K562 (cell line): Measurements from ENCODE around the gene TLR3. TPM values are rescaled to one million over a fixed set of nuclear protein-coding genes. Genes with fewer than 3 reads are reported as not detected.

Source experiments
- ATAC-seq: fragments of 200-7000 bp; cut with Tn5 transposase; 3 replicates; pipeline ENCODE4 v1.9.1; 2020; ENCODE audit warnings: moderate library complexity
- BruUV-seq: library from RNA; stranded (reverse); fragments of 400-500 nt; replicated peaks from 2 replicates; lab custom pipeline; 2021; lab: Mats Ljungman, UMichigan
- CTCF ChIA-PET: fragments of 300-600 bp; formaldehyde crosslinking; extraction: SDS; loops from one replicate; lab custom pipeline; 2021; ENCODE audit warnings: low intra/inter-chr PET ratio; lab: Yijun Ruan, JAX
- POLR2A ChIA-PET: fragments of 300-600, 350-650 bp; sonication (Branson Sonifier 250); formaldehyde crosslinking; extraction: SDS; loops from one replicate; lab custom pipeline; 2021; ENCODE audit warnings: antibody characterized with exemption, inconsistent platforms; lab: Yijun Ruan, JAX
- DNase-seq, 4 experiments: peaks; one replicate each; pipeline versions ENCODE4 v3.0.0 to v3.0.0-alpha.2; 2011 to 2018; ENCODE audit warnings: low spot score in 3 of 4, mixed read lengths in 3 of 4; ENCODE audit errors: extremely low read depth in 1 of 4
- FAIRE-seq: peaks from 2 replicates; lab custom pipeline; 2011; peaks lifted over from hg19 to GRCh38; lab: Jason Lieb, UNC
- H2AFZ ChIP-seq: 2 replicates; pipeline ENCODE4 v1.6.0; 2011; ENCODE audit warnings: low read depth, low read length, control low read depth, inconsistent platforms
- H3K27ac ChIP-seq: fragments of 200-600 bp; 3 replicates; pipeline ENCODE4 v1.8.0; 2011; ENCODE audit warnings: low read depth, mild to moderate bottlenecking, control low read depth, inconsistent platforms, low read length, moderate library complexity, mixed read lengths; ENCODE audit errors: extremely low read depth
- H3K27me3 ChIP-seq, 2 experiments: fragments of 300-600 bp in 1 of 2; 2 replicates in 1 of 2; 3 replicates in 1 of 2; pipeline versions ENCODE4 v1.6.0 to v1.8.0; 2011; ENCODE audit warnings: inconsistent platforms in 2 of 2, low read length in 2 of 2, mild to moderate bottlenecking in 1 of 2, mixed read lengths in 1 of 2, moderate library complexity in 1 of 2; ENCODE audit not compliant: control insufficient read depth in 2 of 2, insufficient read depth in 2 of 2
- H3K36me3 ChIP-seq: fragments of 300-600 bp; 3 replicates; pipeline ENCODE4 v1.8.0; 2011; ENCODE audit warnings: mild to moderate bottlenecking, low read length, inconsistent platforms; ENCODE audit not compliant: control insufficient read depth, insufficient read depth
- H3K4me1 ChIP-seq, 2 experiments: fragments of 200-600 bp in 1 of 2; replicated peaks in 1 of 2; 2 replicates in 1 of 2; 3 replicates in 1 of 2; pipeline versions ENCODE4 v1.5.1 to v1.8.0; 2011; ENCODE audit warnings: inconsistent platforms in 2 of 2, low read length in 2 of 2, mild to moderate bottlenecking in 1 of 2, mixed read lengths in 1 of 2, moderate library complexity in 1 of 2; ENCODE audit not compliant: control insufficient read depth in 2 of 2, insufficient read depth in 2 of 2
- H3K4me2 ChIP-seq: 2 replicates; pipeline ENCODE4 v1.6.1; 2011; ENCODE audit warnings: low read length, control low read depth, inconsistent platforms, mixed read lengths; ENCODE audit not compliant: insufficient read depth
- H3K4me3 ChIP-seq: fragments of 200-600 bp; sonication (generic), shearing (Covaris generic); 2 replicates; pipeline ENCODE4 v1.5.1; 2016; ENCODE audit warnings: control low read depth, inconsistent platforms
- H3K79me2 ChIP-seq: fragments of 200-600 bp; 3 replicates; pipeline ENCODE4 v1.8.0; 2011; ENCODE audit warnings: low read length, inconsistent platforms; ENCODE audit not compliant: control insufficient read depth, insufficient read depth
- H3K9ac ChIP-seq, 2 experiments: 2 replicates each; pipeline versions ENCODE4 v1.6.0 to v1.6.1; 2011; ENCODE audit warnings: low read depth in 2 of 2, low read length in 2 of 2, control low read depth in 1 of 2, inconsistent platforms in 1 of 2, mild to moderate bottlenecking in 1 of 2, mixed read lengths in 1 of 2; ENCODE audit not compliant: insufficient read depth in 1 of 2
- H3K9me1 ChIP-seq: one replicate; pipeline ENCODE4 v1.6.0; 2011; ENCODE audit warnings: inconsistent platforms, mild to moderate bottlenecking, low read length, moderate library complexity; ENCODE audit not compliant: control insufficient read depth, insufficient read depth
- H3K9me3 ChIP-seq: replicated peaks from 2 replicates; pipeline ENCODE4 v1.5.1; 2011; ENCODE audit warnings: low read depth, low read length, inconsistent platforms; ENCODE audit not compliant: control insufficient read depth, insufficient read depth
- H4K20me1 ChIP-seq: replicated peaks from 2 replicates; pipeline ENCODE4 v1.6.1; 2011; ENCODE audit warnings: low read length, inconsistent platforms, mixed read lengths; ENCODE audit not compliant: control insufficient read depth, insufficient read depth
- HLTF ChIP-seq: fragments of 450-650 bp; IDR thresholded peaks from 2 replicates; pipeline ENCODE4 v1.6.1; 2016
- IRF9 ChIP-seq: fragments of 450-650 bp; IDR thresholded peaks from 2 replicates; pipeline ENCODE4 v1.6.1; 2016; ENCODE audit warnings: missing biosample characterization, missing genetic modification characterization
- MYBL2 ChIP-seq, 2 experiments: fragments of 450-650 bp in 1 of 2; sonication (generic) in 1 of 2; formaldehyde crosslinking in 1 of 2; IDR thresholded peaks; 2 replicates each; pipeline versions ENCODE4 v1.6.1 to v1.8.1; 2017 to 2022; ENCODE audit warnings: borderline replicate concordance in 1 of 2, inconsistent platforms in 1 of 2, low read depth in 1 of 2, mild to moderate bottlenecking in 1 of 2, missing genetic modification reagents in 1 of 2, moderate library complexity in 1 of 2
- ZNF785 ChIP-seq: fragments of 250-450 bp; sonication (Bioruptor Pico); IDR thresholded peaks from 2 replicates; pipeline ENCODE4 v1.4.0; 2020; ENCODE audit warnings: mild to moderate bottlenecking
- WGBS: fragments of 100-300 bp; shearing (Covaris generic); methylation state at CpG from one replicate; pipeline ENCODE4 v1.1.6; 2016; ENCODE audit warnings: low coverage, mixed read lengths; ENCODE audit not compliant: insufficient coverage; ENCODE audit errors: missing lambda C conversion rate; 5-methylcytosine and 5-hydroxymethylcytosine counted together
- in situ Hi-C: fragments of 300-500 bp; cut with MboI; formaldehyde crosslinking; loops from 4 replicates; pipeline ENCODE4 v1.15.0; 2018; ENCODE audit warnings: inconsistent platforms, mixed read lengths
- intact Hi-C: fragments of 100-400 bp; cut with micrococcal nuclease; formaldehyde crosslinking; loops from 2 replicates; pipeline ENCODE4 v1.14.2; 2022
- polyA plus RNA-seq, 8 experiments: library from polyadenylated mRNA; depleted of rRNA in 4 of 8; stranded (reverse) in 5 of 8; unstranded in 3 of 8; fragments of >200 nt; fragmentation: Nextera tagmentation in 2 of 8; fragmentation: Illumina TruSeq in 1 of 8; extraction: Ambion mirVana in 2 of 8; extraction: Trizol in 1 of 8; gene quantifications; 2 replicates each; pipeline versions ENCODE4 v1.2.1 to v1.2.3, GENCODE V29; 2011 to 2014; ENCODE audit warnings: inconsistent platforms in 1 of 8, missing spikeins in 1 of 8
- total RNA-seq, 7 experiments: library from RNA; depleted of rRNA in 6 of 7; stranded (reverse); fragments of >200 nt in 6 of 7; fragmentation: Illumina TruSeq in 2 of 7; extraction: Trizol in 2 of 7; gene quantifications; 2 replicates each; pipeline versions ENCODE4 v1.2.1 to v1.2.3, GENCODE V29; 2011 to 2021; ENCODE audit warnings: low replicate concordance in 1 of 7

Gene TLR3
- total and polyA plus RNA-seq, 9 of the 15 experiments (the other 6 are each of a cell fraction or from before 2014, with no cell fraction given) = 0.01 TPM; not detected in 8

GRCh38 chr4:186132577-186133242, 63.8 kb downstream of the TLR3 start:
- ChIA-PET CTCF (no interaction called here), POLR2A (no interaction called here)
- H3K36me3 ChIP-seq = no peaks in the 10 kb centered on the region
- no peak for TF ChIP-seq ZNF785 (CRISPR knock-in tag)
- TF ChIP-seq MYBL2 (IDR thresholded peaks at IDR 0.05; ENCODE audit: low read depth) = no peak
- no peak for TF ChIP-seq MYBL2 (CRISPR knock-in tag; IDR thresholded peaks at IDR 0.05; ENCODE audit: borderline replicate concordance)
- no peak for TF ChIP-seq IRF9 (tag)
- TF ChIP-seq HLTF = no peak
- H3K27me3 ChIP-seq = peaks cover 12 to 35% of the 10 kb centered on the region in 2 experiments
- intact Hi-C loops (loop anchor here (10.0 kb wide), 1 partner anchor 488 kb away; no protein-coding TSS in a partner anchor), in situ Hi-C loops (no loop called here)
- H3K4me1 ChIP-seq = no peaks in the 10 kb centered on the region
- H3K79me2 ChIP-seq = no peaks in the 10 kb centered on the region
- no peaks in the 10 kb centered on the region for H3K9me1 ChIP-seq
- WGBS = 0% methylated on average over 4 of the region's 4 CpGs
- no peak overlapping the region for H3K4me2 ChIP-seq
- H4K20me1 ChIP-seq = no peaks in the 10 kb centered on the region
- no peak overlapping the region for H3K9ac ChIP-seq
- DNase-seq = peak in 1 of 4 experiments; percentile 13
- no peak overlapping the region for H2AFZ ChIP-seq
- H3K4me3 ChIP-seq = no peak overlapping the region
- no peaks in the 10 kb centered on the region for H3K9me3 ChIP-seq
- peak; percentile 70 for ATAC-seq
- FAIRE-seq = no peak
- BruUV-seq = no TSS peak
- H3K27ac ChIP-seq = no peak overlapping the region
